ENCODE data around the gene LHCGR.

Gene LHCGR

GRCh38 chr2:48755473-48755872 is at the start of gene LHCGR:
TSS of gene LHCGR (minus strand) at chr2:48755724. CDS start at chr2:48755671, 53 bp downstream.
- no peak for DNase-seq

- no peak for DNase-seq
Observed at GRCh38 chr2:48799601-48800000, 44.1 kb upstream of the LHCGR start.

GRCh38 chr2:48795065-48795464 is 39.5 kb upstream of the LHCGR start:
- DNase-seq = no peak

DNA sequence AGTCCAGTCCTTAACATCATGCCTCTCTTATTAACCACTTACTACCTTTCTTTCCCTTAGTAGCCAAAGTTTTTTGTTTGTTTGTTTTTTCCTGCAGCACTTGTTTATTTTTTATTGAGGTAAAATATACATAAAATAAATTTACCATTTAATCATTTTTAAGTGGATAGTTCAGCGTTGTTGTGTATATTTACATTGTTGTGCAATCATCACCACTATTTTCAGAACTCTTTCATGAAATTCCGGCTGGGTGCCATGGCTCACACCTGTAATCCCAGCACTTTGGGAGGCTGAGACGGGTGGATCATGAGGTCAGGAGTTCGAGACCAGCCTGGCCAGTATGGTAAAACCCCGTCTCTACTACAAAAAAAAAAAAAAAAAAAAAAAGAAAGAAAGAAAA is 38.1 kb upstream of the LHCGR start:
- no peak for DNase-seq

GRCh38 chr2:48792030-48792429 is 36.5 kb upstream of the LHCGR start:
- DNase-seq = no peak

GRCh38 chr2:48790407-48791170 is 35.1 kb upstream of the LHCGR start:
- DNase-seq = no peak

- no peak for DNase-seq
Observed at GRCh38 chr2:48787580-48787979, 32.1 kb upstream of the LHCGR start.

DNA sequence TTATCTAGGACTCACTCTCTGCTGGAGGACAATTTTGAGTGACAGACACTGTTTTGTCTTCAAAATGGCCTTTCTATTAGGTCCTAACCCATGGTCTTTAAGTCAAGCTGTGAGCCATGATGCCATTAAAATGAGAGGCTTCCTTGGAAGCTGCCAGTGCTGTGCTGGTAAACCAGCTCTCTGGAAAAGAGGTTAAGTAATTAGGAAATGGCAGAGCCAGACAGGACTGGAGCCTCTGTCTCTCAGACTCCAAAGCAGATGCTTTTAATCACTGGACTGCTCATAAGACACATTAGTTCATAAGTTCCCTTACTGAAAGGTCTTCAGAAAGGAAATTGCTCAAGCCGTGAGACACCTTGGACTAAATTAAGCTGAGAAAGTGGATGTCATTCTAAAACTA is 25.8 kb upstream of the LHCGR start:
- no peak for DNase-seq

DNA sequence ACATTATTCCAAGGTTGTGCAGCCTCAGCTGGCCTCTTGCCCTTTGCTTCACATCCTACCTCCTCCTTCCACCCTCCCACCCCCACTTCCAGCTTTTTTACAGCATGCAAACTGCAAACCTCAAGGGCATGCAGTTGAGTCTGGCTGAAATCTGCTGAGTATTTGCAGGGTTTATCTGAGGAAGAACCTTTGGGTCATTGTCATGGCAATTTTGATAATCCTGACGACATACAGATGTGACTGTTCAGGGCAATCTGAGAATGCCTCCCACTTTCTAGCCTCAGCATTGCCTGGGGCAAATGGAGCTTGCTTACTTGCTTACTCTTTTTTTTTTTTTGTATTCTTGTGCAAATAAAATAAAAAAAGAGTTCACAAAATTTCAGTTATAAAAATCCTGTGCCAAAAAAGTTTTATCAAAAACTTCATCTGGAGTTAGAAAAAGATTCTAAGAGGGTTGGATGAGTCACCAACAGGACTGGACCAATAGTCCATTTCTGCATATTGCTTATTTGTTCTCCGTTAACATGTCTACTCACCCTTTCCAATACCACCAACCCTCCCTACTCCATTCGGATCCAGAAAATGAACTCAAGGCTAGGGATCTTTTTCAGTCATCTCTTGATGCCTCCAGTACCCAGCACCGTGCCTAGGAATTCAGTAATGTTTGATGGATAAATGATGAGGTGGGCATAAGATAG is 23.6 kb upstream of the LHCGR start:
- DNase-seq = no peak

GRCh38 chr2:48774251-48774650 is 18.7 kb upstream of the LHCGR start:
- DNase-seq = no peak

DNA sequence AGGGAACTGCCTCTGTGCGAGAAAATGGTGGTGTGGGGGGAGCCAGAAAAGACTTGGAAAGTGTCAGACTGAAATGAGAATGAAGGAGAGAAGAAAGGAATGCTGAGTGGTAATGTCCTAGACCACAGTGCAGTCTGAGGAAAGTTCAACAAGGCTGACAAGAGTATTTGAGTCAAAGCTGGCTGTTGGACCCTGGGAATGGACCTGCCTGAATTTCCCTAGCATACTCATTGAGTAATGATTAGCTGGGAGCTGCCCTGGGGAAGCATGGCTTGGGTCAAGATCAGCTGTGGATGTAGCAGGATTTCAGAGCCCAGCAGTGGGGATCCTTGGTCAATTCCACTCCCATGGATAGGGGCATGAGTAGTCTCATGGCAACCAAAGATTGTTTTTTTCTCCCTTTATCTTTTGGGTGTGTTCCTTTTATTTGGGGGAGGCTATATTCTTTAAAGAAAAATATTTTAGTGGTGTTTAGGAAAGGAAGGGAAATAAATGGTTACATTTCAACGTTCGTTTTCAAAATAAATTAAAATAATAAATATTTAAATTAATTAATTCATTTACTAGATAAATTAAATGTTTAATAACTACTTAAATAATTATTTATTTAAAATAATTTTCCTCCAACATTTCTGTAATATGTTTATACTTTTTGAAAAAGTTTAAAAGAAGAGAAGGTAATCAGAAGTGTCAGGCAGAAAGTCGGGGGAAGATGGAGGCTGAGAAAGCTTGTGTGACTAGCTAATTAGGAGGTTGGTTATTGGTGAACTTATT is 15.9 kb upstream of the LHCGR start:
- no peak for DNase-seq

GRCh38 chr2:48770181-48770580 is 14.7 kb upstream of the LHCGR start:
- DNase-seq = no peak

GRCh38 chr2:48768669-48769068 is 13.1 kb upstream of the LHCGR start:
- DNase-seq = no peak

DNA sequence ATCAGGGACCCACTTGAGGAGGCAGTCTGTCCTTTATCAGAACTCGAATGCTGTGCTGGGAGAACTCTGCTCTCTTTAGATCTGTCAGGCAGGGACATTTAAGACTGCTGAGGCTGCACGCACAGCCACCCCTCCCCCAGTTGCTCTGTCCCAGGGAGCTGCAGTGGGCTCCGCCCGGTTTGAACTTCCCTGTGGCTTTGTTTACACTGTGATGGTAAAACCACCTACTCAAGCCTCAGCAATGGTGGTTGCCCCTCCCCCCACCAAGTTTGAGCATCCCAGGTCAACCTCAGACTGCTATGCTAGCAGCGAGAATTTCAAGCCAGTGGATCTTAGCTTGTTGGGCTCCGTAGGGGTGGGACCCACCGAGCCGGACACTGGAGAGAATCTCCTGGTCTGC is 11.8 kb upstream of the LHCGR start:
- no peak for DNase-seq

DNA sequence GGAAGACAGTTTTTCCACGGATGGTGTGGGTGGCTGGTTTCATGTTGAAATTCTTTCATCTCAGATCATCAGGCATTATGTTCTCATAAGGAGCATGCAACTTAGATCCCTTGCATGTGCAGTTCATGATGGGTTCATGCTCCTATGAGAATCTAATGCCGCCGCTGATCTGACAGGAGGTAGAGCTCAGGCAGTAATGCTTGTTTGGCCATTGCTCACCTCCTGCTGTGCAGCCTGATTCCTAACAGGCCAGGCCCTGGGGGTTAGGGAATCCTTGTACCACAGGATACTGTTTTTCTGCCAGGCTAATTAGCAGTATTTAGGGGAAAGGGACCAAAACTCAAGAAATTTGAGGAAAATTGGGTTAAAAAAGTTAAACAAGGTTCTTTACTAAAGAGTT is 5.3 kb upstream of the LHCGR start:
- no peak for DNase-seq

GRCh38 chr2:48759682-48760081 is 4.2 kb upstream of the LHCGR start:
- DNase-seq = no peak

DNA sequence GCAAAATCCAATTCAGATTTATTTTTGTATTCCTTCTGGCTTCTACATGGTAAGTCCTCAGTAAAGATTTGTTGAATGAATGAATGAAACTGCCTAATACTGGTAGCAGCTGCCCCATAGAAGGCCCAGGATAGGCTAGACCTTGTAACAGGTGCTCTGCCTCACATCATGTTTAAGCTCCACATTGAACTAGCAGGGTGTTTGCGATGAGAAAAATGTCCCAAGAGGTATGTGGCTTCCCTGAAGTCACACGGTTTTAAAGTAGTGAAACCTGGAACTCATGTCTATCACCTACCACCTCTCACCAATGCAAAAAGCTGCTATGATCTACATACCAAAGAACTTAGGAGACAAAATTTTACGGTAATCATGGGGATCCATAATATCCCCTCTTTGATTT is 765 bp upstream of the LHCGR start:
- DNase-seq = no peak

GRCh38 chr2:48754874-48755273 is 650 bp downstream of the LHCGR start:
- no peak for DNase-seq

DNA sequence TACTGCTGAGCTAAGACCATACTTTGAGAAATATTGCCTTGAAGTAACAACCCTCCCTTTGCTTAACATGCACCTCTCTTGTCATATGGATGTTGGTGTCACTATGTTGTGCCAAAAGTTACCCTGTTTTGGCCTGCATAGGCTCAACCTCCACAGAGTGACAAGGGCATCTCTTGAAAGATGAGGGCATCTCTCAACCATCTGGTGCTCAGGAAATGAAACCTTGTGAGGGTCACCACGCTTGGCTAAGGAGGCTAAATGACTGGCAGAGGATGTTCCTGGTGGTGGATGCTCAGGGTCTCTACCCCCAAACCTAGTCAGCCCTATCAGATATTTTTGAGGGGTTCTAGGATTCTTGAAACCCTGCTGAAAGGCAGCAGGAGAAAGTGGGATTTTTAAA is 2.3 kb downstream of the LHCGR start:
- DNase-seq = no peak

GRCh38 chr2:48750128-48750739 is 5.3 kb downstream of the LHCGR start:
- DNase-seq = no peak

- DNase-seq = no peak
Observed at GRCh38 chr2:48749291-48750127, 6.0 kb downstream of the LHCGR start.

DNA sequence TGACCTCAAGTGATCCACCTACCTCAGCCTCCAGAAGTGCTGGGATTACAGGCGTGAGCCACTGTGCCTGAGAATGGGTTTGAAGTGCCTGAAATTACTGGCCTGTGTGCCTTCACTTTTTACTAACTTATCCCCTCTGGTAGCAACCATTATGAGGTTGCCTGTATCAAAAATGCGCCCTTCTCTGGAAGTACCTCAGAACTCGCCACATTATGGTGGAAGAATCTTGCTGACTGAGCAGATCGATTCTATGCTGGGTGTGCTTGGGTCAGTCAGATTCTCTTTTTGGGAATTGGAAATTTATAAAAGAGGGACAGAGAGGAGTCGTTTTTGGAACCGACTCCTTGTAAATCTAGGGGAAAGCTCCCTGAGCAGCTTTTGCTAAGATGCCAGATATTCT is 8.2 kb downstream of the LHCGR start:
- DNase-seq = no peak
